Osteocyte (in vitro differentiated cells): Measurements from ENCODE around the gene FAM3A. TPM values are rescaled to one million over a fixed set of nuclear protein-coding genes. Genes with fewer than 3 reads are reported as not detected.

ENCODE experiments used
- DNase-seq: peaks from one replicate; pipeline ENCODE4 v3.0.0; 2021; ENCODE audit warnings: mixed read lengths; ENCODE audit not compliant: unreplicated experiment; ENCODE audit errors: extremely low spot score
- H3K27ac Mint-ChIP-seq: one replicate; pipeline ENCODE4 v1.8.0; 2021; ENCODE audit warnings: mild to moderate bottlenecking, mixed read lengths; ENCODE audit not compliant: unreplicated experiment
- H3K27me3 Mint-ChIP-seq: one replicate; pipeline ENCODE4 v1.8.0; 2021; ENCODE audit warnings: mixed read lengths; ENCODE audit not compliant: unreplicated experiment
- H3K36me3 Mint-ChIP-seq: one replicate; pipeline ENCODE4 v1.8.0; 2021; ENCODE audit warnings: mixed read lengths; ENCODE audit not compliant: unreplicated experiment
- H3K4me1 Mint-ChIP-seq: one replicate; pipeline ENCODE4 v1.8.0; 2021; ENCODE audit warnings: mixed read lengths; ENCODE audit not compliant: unreplicated experiment
- H3K4me3 Mint-ChIP-seq: one replicate; pipeline ENCODE4 v1.8.0; 2021; ENCODE audit warnings: mild to moderate bottlenecking, moderate library complexity, mixed read lengths; ENCODE audit not compliant: unreplicated experiment
- H3K9me3 Mint-ChIP-seq: one replicate; pipeline ENCODE4 v1.8.0; 2021; ENCODE audit warnings: mixed read lengths; ENCODE audit not compliant: unreplicated experiment
- CTCF ChIP-seq: fragments of 200-600 bp; sonication (generic); IDR thresholded peaks from 2 replicates; pipeline ENCODE4 v1.5.0; 2021; ENCODE audit warnings: antibody characterized with exemption, mild to moderate bottlenecking, moderate library complexity
- total RNA-seq: library from RNA; stranded (reverse); gene quantifications from 2 replicates; pipeline ENCODE4 v1.2.1, GENCODE V29; 2021

FAM3A gene
- total RNA-seq, 1 donor from 2014 or later = 40.4 TPM

- no peak for DNase-seq
- peaks cover 32% of the 10 kb centered on the region for H3K4me1 Mint-ChIP-seq
- no peak for TF ChIP-seq CTCF
- peaks cover 7% of the 10 kb centered on the region for H3K36me3 Mint-ChIP-seq
- peak overlapping the region; percentile 38 for H3K27ac Mint-ChIP-seq
- no peaks in the 10 kb centered on the region for H3K9me3 Mint-ChIP-seq
- H3K27me3 Mint-ChIP-seq = no peaks in the 10 kb centered on the region
- H3K4me3 Mint-ChIP-seq = no peak overlapping the region
Observed at GRCh38 chrX:154531626-154532025, 15.6 kb upstream of the FAM3A start.

GRCh38 chrX:154530286-154530685 lies 14.3 kb upstream of the FAM3A start:
- DNase-seq = no peak
- peaks cover 4% of the 10 kb centered on the region for H3K36me3 Mint-ChIP-seq
- H3K27ac Mint-ChIP-seq = peak overlapping the region; percentile 32
- H3K9me3 Mint-ChIP-seq = no peaks in the 10 kb centered on the region
- H3K4me3 Mint-ChIP-seq = no peak overlapping the region
- H3K27me3 Mint-ChIP-seq = no peaks in the 10 kb centered on the region
- TF ChIP-seq CTCF = no peak
- H3K4me1 Mint-ChIP-seq = peaks cover 32% of the 10 kb centered on the region

GRCh38 chrX:154529206-154529612 lies 13.2 kb upstream of the FAM3A start:
- H3K4me1 Mint-ChIP-seq = peaks cover 29% of the 10 kb centered on the region
- TF ChIP-seq CTCF = no peak
- no peaks in the 10 kb centered on the region for H3K27me3 Mint-ChIP-seq
- H3K36me3 Mint-ChIP-seq = peaks cover 4% of the 10 kb centered on the region
- H3K4me3 Mint-ChIP-seq = no peak overlapping the region
- no peak overlapping the region for H3K27ac Mint-ChIP-seq
- no peaks in the 10 kb centered on the region for H3K9me3 Mint-ChIP-seq
- DNase-seq = no peak

- Mint-ChIP-seq H3K4me3 (peak overlapping the region; percentile 45), H3K36me3 (no peaks in the 10 kb centered on the region), H3K27me3 (no peaks in the 10 kb centered on the region), H3K4me1 (peaks cover 27% of the 10 kb centered on the region), H3K27ac (peak overlapping the region; percentile 84), H3K9me3 (no peaks in the 10 kb centered on the region)
- peak; percentile 62 for TF ChIP-seq CTCF
- no peak for DNase-seq
Observed at GRCh38 chrX:154526901-154527675, 11.1 kb upstream of the FAM3A start.

- TF ChIP-seq CTCF = no peak
- Mint-ChIP-seq H3K36me3 (no peaks in the 10 kb centered on the region), H3K27me3 (no peaks in the 10 kb centered on the region), H3K27ac (no peak overlapping the region), H3K4me3 (no peak overlapping the region), H3K4me1 (peaks cover 19% of the 10 kb centered on the region), H3K9me3 (no peaks in the 10 kb centered on the region)
- no peak for DNase-seq
Observed at GRCh38 chrX:154525606-154526490, 9.8 kb upstream of the FAM3A start.
